ENCODE results near the gene ZNRF1.
"Not testable (repeated sequence)": the region's sequence is repeated elsewhere in the genome, so short reads cannot be mapped to it uniquely, and the experiment has no call there.

The ZNRF1 gene

DNA sequence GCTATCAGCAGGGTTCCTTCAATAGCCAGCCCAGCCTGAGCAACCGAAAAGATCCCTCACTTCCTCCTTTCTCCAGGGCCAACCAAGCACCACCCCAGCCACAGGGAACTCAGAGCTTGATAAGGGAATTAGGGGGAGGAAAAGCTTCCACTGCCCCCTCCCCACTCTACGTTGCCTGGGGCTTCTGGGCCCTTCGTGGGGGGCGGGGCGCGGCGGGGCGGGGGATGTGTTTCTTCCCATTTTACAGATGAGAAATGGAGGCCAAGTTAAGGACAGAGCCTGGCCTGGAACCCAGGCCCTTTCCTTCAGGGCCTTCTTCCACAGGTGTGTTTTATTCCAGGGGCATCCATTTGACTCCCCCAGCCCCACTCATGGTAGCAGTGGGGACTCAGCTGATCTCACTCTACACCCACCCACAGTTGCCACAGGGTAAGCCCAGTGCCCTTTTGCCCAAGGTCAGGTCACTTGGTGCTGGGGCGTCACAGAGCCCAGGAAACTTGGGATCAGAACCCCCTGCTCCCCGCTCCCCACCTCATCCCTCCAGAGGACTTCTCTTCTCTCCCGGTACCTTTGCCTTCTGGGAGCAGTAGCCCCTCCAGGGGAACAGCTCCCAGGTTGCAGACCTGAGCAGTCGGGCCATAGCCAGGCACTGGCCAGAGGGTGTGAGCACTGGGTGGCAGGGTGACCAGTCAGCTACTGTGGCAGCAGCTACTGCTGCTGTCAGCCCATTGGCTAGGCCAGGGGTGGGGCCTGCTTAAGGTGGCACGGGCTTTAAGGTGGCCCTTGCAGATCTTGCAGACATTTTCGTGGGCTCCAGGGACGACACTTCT lies 117.5 kb downstream of the ZNRF1 start, which contains the start of gene LDHD:
Gene LDHD (minus strand): TSS at position 700 of the 830 bp plus-strand sequence. CDS start 60 bp downstream, at position 640.
- DNase-seq, result no peak

DNA sequence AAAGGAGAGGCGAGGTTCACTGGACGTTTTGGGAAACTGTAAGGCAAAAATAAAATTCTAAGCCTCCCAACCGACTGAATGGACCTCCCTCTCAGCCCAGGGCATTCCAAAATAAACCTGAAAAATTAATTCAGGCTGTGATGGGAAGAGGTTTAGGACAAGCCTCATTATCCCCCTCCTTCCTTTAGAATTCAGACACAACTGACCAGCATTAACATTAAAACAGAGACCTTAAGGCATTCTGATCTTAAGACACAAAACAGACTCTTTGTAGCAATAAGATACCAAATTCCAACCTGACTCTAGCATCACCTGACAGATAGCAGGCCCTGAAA lies 118.1 kb downstream of the ZNRF1 start:
- no peak for DNase-seq

DNA sequence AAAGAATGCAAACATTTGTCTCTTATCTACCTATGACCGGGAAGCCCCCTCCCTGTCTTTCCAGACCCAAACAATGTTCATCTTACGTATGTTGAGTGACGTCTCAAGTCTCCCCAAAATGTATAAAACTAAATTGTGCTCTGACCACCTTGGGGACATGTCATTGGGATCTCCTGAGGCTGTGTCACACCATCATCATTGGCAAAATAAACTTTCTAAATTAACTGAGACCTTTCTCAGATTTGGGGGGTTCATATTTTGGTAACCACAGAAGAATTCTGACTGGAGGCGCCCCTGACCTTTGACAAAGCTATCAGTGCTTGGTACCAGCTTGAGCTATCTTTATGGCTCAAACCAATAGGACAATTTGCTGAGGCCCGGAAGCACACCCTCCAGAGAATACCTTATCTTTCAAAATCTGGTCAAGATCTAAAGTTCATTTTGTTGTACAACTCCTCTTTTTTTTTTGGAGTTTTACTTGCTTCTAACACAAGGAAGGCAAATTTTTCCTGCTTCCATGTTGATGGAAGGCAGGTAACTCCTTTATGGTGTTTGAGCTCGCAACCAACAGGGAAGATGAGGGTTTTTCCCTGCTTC lies 120.2 kb downstream of the ZNRF1 start:
- no peak for DNase-seq

DNA sequence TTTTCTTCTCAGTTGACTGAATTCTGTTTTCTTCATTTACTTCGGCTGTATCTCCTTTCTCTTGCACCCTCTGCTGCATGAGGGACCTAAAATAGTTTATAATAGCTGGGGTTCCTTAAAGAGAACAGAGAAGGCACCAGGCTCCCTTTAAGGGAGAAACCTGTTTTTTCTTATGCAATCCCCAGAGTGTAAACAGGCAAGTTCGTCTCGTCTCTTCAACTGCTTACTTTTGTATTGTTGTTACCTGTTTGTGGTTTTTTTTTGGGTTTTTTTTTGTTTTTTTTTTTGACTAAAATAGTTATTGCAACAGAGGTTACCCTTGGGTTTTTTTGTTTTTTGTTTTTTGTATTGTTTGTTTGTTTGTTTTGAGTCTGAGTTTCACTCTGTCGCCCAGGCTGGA lies 121.4 kb downstream of the ZNRF1 start:
- DNase-seq, result no peak

DNA sequence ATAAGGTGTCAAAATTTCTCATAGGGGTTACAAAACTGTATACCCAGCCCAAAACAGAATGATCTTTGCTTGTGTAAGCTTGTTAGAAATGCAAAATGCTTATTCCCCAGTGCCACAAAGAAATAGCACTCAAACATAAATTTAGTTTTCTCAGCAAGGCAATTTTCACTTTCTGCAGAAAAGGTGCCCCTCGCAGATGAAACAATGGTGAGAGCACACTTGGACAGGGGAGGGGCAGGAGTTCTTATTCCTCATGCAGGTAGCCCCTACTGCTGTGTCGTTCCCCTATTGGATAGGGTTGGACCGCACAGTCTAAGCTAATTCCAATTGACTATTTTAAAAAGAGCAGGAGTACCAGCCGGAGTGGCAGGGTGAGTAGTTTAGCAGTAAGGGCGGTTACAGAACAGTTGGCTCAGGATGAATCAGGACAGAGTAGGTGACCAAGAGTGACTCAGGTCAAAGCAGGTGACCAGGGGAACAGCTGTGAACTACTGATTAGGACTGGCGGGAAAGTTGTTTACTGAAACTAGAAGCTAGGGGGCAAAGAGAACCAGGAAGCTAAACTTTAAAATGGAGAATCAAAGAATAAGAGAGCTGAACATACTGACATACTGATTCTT lies 123.2 kb downstream of the ZNRF1 start:
- DNase-seq, result no peak

DNA sequence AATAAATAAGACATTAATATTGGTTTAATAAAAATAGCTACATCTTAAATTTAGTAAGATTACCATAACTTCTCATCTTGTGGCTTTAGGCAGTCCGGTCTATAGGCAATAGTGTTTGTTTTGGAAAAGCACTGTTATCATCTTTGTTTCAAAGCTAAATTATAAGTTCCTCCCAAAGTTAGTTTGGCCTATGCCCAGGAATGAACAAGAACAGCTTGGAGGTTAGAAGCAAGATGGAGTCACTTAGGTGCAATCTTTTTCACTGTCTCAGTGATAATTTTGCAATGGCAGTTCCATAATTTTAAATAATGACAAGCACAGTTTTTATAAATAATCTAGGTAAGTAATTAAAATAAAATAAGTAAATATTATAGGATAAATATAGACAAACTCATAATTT lies 123.8 kb downstream of the ZNRF1 start:
- no peak for DNase-seq

DNA sequence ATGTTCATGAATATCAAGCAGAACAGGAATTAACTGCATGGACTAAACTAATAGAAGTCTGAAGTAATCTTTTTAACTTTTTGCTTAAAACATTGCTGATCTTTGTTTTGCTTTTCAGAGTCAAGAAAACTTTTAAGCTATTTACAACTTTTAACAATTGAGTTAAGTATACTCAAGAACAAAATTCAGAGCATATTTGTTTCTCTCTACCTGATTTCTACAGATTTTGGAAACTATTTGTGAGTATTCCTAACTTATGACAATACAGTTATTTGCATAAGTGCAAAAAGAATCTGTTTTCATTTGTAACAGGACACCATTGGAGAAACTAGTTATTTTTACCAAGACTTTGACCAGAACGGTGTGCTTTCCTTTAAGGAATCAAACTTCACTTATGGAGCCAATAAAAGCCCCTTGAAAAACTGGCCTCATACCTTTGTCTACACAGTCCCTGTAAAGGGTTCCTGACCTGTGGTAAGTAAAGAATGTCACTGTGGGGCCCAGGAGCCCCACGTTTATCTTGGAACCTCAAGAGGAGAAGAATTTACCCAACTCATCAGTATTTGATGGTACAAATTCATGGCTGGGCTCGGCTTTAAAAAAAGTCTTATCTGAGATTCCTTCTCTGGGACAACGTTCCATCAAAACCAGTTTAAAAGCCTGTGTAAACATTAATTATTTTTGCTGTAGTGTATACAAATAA lies 129.0 kb downstream of the ZNRF1 start:
- DNase-seq, result no peak

DNA sequence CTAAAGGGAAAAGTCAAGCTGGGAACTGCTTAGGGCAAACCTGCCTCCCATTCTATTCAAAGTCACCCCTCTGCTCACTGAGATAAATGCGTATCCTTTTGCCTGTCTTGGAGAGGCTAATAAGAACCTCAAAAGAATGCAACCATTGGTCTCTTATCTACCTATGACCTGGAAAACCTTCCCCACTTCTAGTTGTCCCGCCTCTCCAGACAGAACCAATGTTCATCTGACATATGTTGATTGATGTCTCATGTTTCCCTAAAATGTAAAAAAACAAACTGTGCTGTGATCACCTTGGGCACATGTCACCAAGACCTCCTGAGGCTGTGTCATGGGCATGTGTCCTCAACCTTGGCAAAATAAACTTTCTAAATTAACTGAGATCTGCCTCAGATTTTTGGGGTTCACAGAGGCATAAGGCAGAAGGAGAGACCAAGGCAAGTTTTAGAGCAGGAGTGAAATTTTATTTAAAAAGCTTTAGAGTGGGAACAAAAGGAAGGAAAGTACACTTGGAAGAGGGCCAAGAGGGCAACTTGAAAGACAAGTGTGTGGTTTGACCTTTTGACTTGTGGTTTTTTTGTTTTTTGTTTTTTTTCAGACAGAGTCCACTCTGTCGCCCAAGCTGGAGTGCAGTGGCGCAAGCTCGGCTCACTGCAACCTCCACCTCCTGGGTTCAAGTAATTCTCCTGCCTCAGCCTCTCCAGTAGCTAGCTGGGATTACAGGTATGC lies 130.8 kb downstream of the ZNRF1 start:
- DNase-seq, result not testable (repeated sequence)

DNA sequence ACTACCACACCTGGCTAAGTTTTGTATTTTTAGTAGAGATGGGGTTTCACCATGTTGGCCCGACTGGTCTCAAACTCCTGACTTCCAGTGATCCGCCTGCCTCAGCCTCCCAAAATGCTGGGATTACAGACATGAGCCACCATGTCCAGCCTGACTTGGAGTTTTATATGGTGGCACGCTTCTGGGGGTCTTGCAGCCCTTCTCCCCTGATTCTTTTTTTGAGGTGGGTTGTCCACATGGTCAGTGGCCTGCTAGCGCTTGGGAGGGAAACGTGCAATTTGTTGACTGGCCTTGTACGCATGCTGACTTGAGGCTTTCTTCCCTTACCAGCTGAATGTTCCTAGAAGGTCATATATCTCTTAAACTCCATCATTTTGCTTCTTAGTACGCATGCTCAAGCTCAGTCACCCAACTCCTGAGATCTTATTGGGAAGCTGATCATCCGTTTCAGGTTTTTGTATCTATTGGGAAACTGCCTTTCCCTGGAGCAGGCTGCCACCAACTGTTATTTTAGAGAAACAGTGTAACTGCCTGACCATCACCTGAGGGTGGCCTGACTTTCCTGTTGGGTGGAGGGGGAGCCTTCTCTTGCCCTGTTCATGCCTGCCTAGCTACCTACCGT lies 131.4 kb downstream of the ZNRF1 start:
- no peak for DNase-seq

DNA sequence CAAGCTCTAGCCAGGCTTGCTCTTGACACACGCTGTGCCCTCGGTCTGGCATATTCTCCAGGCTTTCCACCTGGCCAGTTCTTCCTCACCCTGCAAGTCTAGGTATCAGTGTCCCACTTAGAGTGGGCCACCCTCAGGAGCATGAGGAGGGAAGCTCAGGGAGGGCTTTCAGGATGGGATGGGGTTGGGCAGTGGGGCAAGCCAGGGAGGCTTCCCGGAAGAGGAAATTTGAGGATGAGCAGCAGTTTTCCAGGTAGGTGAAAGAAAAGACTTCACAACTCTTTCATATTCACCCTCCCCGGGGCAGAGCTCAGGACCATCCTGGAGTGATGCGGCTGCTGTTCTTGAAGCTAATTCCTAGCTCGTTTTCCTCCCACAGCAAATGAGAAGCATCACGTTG lies 132.3 kb downstream of the ZNRF1 start:
- DNase-seq, result no peak

DNA sequence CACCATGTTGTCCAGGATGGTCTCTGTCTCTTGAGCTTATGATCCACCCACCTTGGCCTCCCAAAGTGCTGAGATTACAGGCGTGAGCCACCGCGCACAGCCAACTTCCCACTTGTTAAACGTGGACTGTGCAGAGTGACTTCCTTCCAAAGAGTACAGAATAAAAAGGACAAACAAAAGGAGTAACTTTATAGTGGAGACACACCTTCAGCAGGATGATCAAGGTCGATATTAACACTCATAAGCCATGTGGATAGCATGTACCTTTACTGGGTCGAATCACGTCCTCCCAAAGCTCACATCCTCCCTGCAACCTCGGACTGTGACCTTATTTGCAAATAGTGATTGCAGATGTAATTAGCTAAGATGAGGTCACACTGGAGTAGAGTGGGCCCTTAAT lies 139.4 kb downstream of the ZNRF1 start:
- no peak for DNase-seq

DNA sequence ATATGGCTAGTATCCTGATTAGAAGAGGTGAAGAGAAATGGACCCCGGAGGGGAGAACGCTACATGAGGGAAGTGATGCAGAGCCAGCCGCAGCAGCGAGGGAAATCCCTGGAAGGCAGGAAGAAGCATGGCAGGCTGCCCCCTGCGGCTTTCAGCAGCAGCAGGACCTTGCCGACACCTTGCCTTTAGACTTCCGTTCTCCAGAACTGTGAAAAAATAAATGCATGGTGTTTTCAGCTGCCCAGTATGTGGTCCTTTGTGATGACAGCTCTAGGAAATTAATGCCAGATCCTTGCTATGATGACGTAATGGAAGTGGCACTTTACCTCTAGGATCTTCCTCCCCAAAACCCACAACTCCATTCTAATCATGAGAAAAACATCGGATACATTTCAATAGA lies 139.8 kb downstream of the ZNRF1 start:
- no peak for DNase-seq

DNA sequence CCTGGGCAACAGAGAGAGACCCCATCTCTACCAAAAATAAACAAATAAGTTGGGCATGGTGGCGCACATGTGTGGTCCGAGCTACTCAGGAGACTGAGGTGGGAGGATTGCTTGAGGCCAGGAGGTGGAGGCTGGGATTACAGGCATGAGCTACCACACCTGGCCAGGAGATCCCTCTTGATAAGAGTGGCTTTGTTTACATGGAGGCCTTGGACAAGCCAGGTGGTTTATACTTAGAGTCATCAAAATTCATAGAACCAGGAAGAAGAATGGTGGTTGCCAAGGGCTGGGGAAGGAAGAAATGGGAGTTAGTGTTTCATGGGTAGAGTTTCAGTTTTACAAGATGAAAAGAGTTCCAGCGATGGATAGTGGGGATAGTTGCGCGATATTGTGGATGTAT lies 140.7 kb downstream of the ZNRF1 start:
- DNase-seq, result no peak

DNA sequence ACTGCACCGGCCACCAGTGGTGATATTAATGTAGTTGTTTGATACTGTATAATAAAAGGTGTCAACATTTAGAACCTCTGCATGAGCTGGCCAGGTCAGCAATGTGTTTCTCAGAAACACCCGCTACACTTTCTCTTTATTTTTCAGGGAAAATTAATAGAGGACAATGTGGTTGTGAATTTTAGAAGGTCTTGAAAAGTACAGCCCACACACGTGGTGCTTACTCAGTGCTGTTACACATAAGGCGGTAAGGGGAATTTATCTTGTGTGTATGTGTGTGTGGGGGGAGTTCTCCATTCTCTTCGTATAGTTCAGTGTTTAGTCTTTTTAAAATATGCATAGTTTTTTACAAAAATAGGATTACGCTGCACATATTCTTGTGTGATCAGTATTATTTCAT lies 145.1 kb downstream of the ZNRF1 start:
- DNase-seq, result no peak

DNA sequence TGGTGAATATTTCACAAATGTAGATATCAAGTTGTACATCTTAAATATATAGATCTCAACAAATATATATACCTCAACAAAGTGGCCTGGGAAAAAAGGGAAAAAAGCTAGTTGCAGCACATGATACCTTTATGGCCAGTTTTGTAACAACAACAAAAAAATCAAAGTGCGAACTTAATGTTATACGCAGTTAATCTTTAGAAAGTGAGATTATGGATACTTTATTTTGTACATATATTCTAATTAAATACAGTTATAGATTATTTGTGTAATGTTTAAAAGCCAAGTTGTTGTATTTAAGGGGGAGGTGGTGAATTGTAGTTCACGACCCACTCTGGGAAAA lies 149.1 kb downstream of the ZNRF1 start:
- no peak for DNase-seq

DNA sequence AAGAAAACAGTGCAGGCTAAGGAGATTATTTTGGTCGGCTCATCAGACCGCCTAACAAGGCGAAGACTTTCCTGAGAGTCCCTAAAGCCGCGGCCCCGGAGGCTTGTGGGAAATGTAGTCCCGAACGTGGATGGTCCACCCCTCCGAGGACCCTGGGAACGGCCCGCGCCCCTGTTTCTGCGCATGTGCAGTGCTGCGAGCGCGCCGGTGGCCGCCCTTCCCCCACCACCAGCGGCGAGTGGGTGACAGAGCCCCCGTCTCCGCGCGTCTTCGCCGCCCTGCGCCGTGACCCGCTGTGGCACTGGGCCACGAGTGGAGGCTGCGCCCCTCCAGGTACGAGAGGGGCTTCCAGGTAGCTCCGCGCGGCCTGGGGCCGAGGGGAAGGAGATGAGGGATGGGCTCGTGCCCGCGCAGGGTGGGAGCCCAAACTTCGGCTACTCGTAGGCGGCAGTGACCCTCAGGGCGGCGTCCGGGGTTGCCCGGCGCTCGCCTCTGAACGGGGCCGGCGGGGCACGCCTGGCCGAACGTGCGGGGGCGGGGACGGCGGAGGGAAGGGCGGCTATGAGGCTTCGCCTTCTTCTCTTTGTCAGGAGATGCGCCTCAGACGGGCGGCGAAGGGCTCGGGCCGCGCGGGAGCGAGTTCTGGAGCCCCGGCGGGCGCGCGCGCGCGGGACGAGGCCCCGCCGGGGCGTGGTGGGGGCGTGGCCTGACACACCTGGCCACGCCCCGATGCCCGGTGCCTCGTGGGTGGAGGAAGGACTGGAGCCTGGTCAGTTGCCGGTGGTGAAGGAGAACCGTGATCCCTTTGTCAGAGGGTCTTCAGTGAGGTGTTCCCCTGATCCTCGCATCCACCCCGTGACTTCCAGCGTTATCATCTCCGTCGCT lies 149.7 kb downstream of the ZNRF1 start, which contains the start of gene ZFP1:
Gene ZFP1 (plus strand): TSS at position 214 of the 885 bp plus-strand sequence. CDS start 4,428 bp downstream, outside the sequence.
- DNase-seq, result peak; percentile 95

DNA sequence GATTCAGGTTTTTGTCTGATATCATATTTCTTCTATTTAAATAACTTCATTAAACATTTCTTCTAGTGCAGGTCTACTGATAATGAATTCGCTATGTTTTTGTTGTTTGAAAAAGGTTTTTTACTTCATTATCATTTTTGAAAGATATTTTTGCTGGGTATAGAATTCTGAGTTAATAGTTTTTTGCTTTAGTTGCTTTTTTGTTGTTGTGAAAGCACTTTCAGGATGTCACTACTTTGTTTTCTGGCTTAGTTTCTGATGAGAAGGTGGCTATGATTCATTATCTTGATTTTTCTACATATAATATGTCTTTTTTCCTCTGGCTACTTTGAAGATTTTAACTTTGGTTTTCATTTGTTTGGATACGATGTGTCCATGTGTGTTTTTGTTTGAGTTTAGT lies 153.0 kb downstream of the ZNRF1 start:
- no peak for DNase-seq

DNA sequence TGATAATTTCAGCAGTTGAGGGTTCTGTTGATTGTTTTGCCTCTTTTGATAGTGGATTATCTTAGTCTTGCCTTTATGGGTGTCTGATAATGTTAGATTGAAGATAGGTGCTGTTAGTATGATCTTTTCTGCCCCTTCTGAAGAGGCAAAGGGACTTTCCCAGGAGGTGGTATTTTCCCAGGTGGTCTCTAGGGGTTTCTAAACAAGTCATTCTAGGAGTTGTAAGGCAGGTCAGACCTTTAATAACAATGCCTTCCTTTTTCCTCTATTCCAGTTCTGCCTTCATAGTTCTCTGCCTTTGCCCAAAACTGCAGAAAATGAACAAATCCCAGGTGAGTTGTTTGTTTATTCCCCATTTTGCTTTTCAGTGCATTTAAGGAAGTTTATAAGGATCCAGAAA lies 153.8 kb downstream of the ZNRF1 start:
- no peak for DNase-seq

DNA sequence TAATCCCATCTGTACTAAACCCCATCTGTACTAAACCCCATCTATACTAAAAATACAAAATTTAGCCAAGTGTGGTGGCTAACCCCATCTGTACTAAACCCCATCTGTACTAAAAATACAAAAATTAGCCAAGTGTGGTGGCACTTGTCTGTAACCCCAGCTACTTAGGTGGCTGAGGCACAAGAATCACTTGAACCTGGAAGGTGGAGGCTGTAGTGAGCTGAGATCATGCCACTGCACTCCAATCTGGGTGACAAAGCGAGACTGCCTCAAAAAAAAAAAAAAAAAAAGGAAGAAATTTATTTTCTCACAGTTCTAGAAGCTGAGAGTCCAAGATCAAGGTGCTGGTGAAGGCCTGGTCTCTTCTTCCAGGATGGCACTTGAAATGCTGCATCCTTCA lies 161.6 kb downstream of the ZNRF1 start:
- no peak for DNase-seq

Data from CD4-positive, alpha-beta T cell treated with Interleukin-17A for 1 hour (primary cell).